SIG-M5 treated with dmso at 0.1 percent for 504 hours (cell line): ENCODE measurements around the gene TBX1.

Experiments
- DNase-seq: peaks from one replicate; lab custom pipeline; 2025; ENCODE audit not compliant: unreplicated experiment; lab: John Stamatoyannopoulos, UW

The TBX1 gene

DNA sequence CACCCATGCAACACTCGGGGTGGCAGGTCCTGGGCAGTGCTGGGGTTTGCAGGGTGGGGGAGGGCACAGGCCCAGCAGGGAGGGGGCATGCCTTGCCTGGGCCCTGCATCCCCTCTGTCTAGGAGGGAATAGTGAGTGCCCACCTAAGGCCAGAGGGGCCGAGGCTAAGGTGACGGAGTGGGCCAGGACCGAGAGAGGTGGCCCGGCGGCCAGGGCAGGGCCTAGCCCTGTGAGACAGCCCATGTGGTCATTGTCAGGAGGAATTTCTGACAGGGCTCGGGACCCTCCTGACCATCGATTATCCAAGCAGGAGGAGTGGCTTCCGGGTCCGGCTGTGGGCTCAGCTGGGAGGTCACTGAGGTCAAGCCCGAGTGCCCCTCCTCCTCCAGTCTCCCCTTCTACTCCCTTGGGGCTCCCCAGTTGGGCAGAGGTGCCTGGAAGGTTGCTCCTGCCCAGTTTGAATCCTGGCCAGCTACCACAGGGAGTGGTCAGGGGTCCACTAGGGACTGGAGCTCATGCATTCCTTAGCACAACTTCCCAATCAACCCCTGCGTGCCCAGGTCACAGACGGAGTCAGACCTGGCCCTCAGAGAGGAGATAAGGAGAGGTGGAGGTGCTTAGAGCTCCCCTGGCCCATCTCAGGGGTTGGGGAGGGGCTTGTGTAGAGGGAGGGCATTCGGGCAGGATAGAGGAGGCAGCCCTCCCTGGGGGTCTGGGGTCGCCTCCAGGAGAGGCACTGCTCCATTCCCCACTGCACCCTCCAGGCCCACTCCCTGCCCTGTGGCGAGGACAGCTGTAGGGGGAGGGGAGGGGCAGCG lies 22.5 kb upstream of the TBX1 start:
- no peak for DNase-seq

DNA sequence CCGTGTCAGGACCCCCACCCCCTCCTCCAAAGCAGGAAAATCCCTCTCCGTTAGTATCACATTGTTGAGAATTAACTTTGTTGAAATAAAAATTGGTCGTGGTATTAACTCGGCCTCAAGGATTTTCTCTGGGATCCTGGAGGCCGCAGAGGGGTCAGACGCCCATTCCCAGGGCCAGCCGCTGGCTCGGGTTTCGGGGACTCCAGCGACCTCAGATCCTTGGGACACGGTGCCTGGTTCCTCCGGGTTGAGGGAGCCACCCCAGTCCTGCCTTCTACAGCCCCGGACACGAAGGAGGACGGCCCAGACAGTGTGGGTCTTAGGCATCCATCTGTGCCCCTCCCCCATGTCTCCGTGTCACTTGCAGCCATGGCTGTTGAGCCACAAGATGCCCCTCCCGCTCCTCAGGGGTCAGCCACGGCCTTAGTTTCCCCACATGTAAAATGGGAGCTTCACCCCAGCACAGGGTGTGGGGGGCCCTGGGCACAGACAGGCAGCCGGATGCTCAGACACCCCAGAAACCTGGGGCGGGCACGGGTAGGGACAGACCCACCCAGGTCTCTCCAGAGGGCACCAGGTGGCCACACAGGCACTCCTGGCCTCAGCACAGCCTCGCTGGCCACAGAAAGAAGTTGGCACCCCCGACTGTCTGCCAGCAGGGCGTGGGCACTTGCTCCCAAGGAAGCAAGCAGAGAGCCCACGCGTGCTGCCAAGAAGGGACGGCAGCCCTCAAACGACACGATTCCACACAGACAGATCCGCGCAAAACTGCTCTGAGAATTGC lies 21.7 kb upstream of the TBX1 start:
- DNase-seq, result no peak

DNA sequence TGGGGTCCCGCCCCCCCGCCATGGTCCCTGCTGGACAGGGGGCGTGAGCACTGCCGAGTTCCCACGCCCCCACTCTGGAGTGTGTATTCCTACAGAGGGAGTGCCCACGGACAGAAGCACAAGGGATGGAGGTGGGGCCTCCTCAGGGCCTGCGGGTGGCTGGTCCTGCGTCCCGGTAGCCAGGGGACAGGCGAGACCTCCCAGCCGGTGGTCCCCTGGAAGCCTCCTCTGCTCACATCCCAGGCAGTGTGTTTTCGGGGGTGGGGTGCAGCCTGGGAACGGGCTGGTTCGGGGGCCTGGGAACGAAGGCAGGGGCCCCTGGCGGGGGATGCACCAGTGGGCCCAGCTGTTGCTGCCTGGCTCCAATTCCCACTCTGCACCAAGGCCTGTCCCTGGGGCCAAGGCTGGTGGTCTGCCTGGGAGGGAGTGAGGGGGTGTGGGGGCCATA lies 21.1 kb upstream of the TBX1 start:
- no peak for DNase-seq

DNA sequence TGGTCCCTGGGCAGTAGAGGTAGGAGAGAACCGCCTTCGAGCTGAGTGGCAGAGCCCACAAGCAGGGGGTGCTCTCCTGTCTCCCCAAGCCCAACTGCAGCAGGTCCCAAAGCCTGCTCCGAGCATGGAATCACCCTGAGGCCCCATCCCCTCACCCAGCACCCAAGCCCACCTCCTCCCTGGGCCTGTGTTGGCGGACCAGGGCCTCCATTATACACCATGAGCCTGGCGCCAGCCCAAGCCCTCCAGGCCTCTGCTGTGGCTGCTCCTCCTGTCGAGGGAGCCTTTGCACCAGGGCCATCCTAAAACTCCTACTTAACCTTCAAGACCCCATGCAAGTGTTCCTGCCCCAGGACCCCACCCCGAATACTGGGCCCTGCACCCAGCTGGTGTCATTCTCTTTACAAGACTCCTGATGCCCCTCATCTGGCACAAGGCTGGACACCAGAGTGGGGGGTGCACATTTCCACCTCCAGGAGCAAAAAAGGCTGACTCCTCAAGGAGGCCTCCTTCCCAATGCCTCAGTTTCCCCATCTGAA lies 20.6 kb upstream of the TBX1 start:
- DNase-seq, result no peak

DNA sequence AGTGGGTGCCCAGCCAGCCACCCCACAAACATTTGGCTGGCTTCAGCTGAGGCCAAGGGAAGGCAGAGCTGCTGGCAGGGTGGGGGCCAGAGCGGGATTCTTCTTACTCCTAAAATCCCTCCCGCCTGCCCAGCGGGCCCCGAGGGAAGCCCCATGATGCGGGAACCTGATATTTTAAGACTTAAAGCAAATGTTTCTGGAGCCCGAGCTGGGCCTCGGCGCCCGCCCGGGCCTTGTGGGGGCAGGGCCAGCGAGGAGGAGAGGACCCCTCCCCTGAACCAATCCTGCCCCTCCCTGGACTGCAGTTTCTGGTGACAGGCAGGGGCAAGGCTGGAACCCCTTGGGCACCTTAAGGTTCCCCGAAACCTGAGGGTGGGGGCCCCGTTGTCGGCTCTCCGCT lies 20.0 kb upstream of the TBX1 start:
- no peak for DNase-seq

DNA sequence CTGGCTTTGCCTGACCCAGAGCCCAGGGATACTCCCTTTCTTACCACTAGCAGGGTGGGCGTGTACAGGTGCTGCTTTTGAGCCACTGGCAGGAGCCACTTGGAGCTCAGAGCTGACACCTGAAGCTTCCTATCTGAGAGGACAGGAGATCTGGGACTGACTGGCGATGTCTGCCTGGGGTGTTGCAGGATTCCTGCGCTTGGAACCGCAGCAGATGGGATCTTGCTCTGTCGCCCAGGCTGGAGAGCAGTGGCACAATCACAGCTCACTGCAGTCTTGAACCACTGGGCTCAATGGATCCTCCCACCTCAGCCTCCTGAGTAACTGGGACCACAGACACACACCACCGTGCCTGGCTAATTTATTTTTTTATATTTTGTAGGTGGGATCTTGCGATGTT lies 19.5 kb upstream of the TBX1 start:
- no peak for DNase-seq

DNA sequence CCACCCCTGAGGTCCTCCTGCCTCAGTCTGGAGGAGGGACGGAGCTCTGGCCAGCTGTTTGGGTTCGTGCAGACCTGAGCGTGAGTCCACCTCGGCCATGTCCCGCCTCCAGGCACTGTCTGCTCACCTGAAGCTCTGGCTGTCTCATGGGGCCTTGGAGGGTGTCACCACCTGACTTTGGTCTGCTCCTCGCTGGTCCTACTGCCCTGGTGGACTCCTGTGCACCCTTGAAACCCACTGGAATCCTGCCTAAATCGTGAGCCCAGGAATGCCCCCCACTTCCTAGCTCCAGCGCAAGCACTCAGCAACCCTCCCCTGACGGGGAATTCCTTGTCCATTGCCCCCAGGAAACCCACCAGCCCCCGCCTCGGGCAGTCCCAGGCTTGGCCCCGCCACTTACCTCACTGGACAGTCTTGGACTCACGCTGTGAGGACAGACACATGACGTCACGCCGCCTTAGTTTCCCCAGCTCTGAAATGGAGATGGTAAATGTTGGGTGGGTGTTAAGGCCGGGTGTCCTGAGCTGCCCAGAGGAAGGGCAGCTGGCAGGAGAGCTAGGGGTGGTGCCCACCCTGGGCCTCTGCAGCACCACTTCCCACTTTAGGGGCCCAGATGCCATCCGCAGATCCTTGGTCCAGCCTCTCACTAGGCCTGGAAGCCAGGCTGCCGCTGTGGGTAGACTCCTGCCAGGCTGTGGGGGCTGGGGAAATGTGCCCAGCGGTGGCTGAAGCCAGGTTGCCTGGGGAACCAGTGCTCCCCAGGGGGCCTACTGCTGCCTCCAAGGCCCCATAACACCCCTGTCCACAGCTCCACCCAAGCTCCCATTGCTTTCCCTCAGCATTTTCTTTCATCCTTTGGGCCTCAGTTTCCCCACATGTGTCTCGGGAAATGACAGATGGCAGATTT lies 18.2 kb upstream of the TBX1 start:
- no peak for DNase-seq

DNA sequence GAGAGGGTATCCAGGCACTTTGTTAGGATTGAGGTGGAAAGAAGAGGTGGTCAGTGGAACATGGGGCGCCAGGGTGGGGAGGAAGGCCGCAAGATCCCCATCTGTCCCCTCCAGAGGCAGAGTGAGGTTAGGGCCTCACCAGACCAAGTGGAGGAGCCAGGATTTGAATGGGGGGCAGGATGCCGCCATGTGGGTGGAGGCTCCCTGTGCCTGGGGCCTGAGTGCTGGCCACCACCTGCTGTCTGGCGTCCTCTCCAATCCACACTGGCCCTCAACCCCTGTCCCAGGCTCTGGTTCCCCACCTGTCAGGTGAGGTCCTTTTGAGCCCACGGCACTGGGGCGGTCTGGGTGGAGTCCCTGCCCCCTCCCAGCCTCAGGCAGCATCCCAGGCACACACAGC lies 17.5 kb upstream of the TBX1 start:
- no peak for DNase-seq

DNA sequence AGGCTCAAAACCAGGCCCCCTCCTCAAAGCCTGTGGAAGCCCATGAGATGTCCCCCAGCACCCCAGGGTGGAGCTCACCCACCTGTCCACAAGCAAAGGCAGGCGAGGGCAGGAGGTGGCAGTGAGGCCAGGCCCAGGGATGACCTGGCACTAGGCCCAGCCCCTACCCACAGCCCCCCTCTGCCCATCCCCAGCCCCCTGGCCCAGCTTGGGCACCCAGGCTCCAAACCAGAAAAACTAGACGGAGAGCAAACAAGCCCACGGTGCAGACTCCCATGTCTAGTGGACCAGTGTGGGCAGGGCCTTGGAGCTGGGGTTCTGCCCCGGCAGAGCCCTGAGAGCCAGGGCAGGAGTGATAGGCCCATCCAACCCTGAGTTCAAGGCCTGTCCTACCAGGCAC lies 16.9 kb upstream of the TBX1 start:
- no peak for DNase-seq

DNA sequence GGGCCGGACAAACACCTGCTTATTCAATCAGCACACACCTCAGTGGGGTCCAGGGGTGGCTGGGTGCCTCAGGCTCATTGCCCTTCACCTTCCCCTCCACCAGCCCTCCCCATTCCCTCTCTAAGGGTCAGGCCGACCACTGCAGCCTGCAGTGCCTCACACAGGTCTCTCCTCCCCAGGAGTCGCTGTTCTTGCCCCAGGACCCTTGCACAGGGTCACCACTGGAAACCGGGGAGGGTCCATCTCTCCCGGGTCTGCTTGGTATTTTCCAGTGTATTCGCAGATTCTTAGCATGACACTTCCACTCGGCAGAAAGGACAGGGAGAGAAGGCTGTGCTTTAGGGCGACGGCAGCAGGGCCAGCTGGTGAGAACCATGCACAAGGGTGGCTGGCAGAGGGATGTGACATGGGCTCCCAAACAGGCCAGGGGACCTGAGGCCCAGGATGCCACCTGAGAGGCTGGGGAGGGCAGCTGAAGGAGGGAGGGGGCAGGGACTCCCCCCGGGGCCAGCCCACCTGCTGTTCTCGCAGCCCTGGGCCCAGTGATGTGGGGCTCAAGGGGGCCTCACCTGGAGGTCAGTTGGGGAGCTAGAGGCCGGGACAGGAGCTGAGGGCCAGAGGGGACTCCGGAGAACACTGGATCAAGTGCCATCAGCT lies 16.1 kb upstream of the TBX1 start:
- no peak for DNase-seq

DNA sequence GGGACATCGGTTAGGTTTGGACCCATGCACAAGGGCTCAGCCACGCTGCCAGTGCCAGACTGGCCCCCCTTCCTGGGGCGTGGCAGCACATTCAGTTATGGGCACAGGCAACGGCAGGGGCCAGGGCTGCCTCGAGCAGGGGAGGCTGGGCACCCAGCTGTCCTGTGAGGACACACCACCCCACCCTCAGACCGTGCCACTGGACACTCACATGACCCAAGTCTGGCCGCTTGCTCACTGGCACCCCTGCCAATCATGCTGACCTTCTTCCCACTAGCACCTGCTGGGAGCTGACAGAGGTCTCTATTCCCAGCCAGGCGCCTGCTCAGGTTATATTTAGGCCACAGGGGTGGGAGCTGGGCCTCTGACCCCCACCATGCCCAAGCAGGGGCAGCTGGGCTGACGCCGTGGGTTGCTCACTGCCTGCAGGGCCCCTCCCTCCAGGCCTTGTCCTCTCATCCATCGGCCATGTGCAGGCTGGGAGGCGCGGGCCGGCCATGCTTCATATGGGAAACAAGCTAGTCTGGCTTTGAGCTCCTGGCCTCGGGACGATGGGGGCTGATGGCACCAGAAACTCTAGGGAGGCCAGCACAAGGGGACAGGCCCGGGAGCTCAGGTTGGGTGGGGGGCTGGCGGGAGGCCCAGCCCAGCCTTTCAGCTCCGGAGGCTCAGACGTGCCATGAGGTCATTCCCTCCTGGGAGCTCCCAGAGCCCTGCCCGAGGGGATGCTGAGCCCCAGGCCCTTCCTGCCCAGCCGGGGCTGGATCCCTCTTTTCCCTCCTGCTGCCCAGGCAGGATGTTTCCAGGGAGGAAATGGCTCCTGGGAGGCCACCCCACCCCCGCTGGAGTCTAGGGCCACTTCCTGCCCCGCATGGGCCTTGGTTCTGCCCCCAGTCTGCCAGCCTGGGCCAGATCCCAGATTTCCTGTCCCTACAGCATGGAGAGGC lies 15.2 kb upstream of the TBX1 start:
- no peak for DNase-seq

DNA sequence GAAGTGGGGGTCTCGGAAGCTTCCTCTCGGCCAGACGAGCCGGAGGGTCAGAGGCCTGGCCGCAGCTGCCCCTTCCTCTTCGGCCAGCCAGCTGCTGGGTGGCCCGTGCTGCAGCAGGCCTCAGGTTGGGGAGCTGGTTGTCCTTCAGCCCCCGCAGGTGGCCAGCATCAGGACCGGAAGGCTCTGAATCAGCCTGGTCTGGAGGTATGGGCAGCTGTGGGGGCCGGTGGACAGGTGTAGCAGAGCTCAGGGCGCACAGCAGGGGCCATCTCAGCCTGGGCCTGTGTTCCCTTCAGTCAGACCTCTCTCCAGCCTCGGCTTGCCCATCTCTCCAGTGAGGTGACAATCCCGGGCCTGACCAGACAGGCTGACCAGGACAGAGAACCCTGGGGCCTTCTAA lies 13.9 kb upstream of the TBX1 start:
- DNase-seq, result no peak

DNA sequence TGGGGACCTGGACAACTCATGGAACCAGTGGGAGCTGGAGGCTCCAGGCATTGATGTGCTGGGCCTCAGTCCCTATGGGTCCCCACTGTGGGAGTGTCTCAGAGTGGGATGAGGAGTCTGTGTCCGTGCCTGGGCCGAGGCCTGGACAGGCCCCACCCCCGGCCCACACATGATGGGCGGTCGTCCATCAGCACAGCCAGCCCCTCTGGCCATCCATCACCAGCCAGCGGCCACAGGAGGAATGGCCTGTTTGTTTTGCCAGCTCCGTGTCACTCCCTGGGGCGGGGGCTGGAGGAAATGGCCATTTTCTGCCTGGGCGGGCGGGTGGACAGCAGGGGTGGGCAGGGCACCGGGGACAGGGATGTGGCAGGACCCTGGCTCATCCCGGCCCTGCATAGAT lies 13.0 kb upstream of the TBX1 start:
- no peak for DNase-seq

DNA sequence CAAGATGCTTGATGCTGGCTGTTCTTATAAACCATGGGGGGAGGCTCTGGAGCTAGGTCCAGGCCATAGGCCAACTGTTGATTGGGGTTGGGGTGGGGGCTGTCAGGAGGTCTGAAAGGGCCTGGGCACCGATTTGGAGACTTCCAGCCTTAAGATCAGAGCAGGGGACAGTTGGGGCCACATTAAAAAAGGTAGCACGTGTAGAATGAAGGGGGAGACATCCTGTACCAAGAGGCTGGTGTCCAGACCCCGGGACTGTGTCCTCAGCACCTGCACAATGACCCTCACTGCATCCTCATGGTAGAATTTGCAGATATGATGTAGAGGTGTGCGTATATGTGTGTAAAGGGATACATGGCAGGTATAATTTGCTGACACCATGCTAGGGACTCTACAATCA lies 12.4 kb upstream of the TBX1 start:
- no peak for DNase-seq

DNA sequence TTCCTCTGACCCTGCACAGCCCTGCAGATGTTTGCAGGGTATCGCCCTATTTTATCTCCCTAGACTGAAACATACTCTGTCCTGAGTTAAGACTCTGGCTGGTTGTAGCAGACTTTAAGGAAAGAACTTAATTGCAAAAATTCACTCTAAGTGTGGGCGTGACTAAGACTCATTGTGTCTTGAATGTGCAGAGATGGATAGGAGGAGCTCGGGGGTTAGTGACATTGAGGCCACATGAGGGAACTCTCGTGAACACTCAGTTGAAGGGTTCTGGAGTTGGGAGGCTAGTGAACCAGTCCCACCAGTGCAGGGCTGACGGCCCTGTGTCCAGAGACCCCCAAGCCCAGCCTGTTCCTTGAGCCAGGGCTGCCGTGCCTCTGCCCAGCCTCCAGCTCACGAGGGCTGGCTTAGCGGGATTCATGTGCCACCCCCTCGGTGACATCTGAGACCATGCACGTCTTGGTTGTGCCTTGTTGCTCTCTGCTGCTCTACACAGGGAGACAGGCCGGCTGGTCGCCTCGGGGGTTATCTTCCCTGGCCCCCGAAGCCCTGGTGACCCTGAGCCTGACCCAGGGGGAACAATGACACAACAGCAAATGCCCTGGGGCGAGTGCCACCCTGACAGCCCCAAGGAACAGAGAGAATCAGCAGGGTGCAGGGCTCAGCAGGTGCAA lies 11.4 kb upstream of the TBX1 start:
- no peak for DNase-seq

DNA sequence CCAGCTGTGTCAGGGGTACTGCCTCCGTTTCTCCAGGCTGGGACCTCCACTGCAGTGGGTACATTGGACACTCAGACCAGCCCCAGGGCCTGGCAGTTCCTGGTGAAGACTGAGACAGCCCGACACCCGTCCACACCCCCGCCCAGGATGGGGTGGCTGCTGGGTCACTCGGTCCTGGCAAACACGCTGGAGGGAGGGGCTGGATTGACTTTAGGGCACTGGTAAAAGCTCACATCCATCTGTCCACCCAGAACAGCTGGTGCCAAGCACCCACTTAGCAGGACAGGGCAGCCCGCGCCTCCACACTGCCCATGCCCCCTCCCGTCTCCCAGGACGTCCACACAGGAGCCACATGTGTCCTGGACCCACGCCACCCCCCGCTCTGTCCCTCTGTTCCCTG lies 10.7 kb upstream of the TBX1 start:
- DNase-seq, result no peak

DNA sequence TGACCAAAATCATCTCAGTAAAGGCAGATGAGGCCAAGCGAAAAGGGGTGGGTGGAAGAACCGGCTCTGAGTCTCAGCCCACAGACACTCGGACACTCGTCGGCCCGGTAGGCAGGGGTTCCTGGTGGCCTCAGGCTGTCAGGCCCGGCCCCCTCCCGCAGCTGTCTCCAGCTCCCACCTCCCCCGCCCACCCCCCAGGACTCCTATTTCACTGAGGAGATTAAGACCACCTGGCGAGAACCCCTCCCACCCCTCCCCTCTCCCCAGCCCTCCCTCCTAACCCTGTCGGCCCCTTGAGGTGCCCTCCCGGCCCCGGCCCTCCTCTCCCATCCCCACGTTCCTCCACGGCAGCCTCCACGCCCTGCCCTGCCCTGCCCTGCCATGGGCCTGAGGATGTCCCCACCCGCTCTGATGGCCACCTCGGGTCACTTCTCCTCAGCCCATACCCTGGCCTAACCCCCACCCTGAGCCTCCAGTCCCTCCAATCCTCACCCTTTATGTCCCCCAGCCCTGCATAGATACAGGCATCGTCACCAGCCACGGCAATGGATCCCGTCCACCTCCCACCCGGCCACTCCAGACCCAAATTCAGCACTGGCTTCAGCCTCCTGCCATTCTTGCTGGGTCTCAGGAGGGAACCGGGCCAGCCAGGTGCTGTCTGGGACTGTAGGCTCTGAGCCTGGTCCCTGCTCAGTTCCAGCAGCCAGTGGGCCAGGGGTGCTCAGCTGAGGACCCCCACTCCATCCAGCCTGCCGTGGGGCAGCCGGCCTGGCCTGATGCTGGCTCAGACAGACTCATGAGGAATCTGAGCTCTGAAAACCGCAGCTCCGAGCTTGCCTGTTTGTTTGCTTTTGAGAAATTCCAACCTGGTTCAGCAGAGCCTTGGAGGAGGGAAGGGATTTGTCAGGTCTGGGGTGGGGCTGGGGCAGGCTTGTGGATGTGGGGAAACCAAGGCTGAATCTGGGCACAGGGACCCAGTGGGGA lies 9.8 kb upstream of the TBX1 start:
- no peak for DNase-seq
